ENCODE results near the gene DEXI.
"Not testable (repeated sequence)": the region's sequence is repeated elsewhere in the genome, so short reads cannot be mapped to it uniquely, and the experiment has no call there.

DNA sequence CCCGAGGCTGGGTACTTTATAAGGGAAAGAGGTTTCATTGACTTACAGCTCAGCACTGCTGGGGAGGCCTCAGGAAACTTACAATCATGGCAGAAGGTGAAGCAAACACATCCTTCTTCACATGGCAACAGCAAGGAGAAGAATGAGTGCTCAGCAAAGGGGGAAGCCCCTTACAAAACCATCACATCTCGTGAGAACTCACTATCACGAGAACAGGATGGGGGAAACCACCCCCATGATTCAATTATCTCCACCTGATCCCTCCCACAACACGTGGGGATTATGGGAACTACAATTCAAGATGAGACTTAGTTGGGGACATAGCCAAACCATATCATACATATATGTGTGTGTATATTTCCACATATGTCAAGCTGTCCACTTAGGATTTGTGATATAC lies 24.3 kb upstream of the DEXI start:
- TF ChIP-seq, protein P1, sequence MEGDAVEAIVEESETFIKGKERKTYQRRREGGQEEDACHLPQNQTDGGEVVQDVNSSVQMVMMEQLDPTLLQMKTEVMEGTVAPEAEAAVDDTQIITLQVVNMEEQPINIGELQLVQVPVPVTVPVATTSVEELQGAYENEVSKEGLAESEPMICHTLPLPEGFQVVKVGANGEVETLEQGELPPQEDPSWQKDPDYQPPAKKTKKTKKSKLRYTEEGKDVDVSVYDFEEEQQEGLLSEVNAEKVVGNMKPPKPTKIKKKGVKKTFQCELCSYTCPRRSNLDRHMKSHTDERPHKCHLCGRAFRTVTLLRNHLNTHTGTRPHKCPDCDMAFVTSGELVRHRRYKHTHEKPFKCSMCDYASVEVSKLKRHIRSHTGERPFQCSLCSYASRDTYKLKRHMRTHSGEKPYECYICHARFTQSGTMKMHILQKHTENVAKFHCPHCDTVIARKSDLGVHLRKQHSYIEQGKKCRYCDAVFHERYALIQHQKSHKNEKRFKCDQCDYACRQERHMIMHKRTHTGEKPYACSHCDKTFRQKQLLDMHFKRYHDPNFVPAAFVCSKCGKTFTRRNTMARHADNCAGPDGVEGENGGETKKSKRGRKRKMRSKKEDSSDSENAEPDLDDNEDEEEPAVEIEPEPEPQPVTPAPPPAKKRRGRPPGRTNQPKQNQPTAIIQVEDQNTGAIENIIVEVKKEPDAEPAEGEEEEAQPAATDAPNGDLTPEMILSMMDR (IDR thresholded peaks at IDR 0.05) = not testable (repeated sequence)
- not testable (repeated sequence) for TF ChIP-seq POLR2A, POLR2AphosphoS5 (IDR thresholded peaks at IDR 0.05)
